Measurements from ENCODE around the gene TNS1. TPM values are rescaled to one million over a fixed set of nuclear protein-coding genes. Genes with fewer than 3 reads are reported as not detected.

The TNS1 gene
- total and polyA plus RNA-seq, 10 of the 15 experiments (the other 5 are each of a cell fraction or from before 2014, with no cell fraction given), result 0.05 to 0.44 TPM; not detected in 8

DNA sequence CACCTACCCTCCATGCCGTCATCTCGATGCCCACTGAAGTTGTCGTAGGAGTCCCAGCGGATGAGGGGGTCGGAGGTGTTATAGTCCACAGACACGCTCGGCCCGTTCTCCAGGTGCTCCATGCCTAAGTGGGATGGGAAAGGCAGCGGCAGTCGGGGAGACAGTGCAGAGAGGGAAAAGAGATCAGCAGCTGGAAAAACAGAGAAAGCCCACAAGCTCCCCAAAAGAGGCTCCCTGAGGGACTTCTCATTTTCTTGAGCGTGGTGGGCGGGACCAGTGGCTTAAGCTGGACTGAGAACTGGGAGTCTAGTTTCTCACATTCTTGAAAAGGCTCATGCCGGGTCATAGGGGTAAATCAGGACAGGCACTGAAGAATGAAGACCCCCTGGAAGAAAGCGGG is 121.9 kb downstream of the TNS1 start:
- H3K79me2 ChIP-seq (ENCODE audit: control insufficient read depth, insufficient read depth, low read length), result no peaks in the 10 kb centered on the region
- intact Hi-C loops (cut with micrococcal nuclease; ENCODE audit: unreplicated experiment), result no loop called here
- no TSS peak for BruUV-seq (replicated peaks)
- in situ Hi-C loops (cut with MboI), result no loop called here
- CTCF ChIA-PET, result interaction anchor here (1.2 kb wide), 2 partner anchors 95 to 188 kb away, joined by 5 read pairs; partner anchors contain the start of gene RUFY4
- no peak for ATAC-seq
- SMC1A ChIA-PET (ENCODE audit: uncharacterized antibody, unreplicated experiment), result interaction anchor here (1.5 kb wide), 1 partner anchor 94 kb away, joined by 4 read pairs; no protein-coding TSS in a partner anchor
- H4K20me1 ChIP-seq (ENCODE audit: control insufficient read depth, insufficient read depth), result no peaks in the 10 kb centered on the region
- H3K4me2 ChIP-seq (ENCODE audit: control insufficient read depth, insufficient read depth), result no peak overlapping the region
- no peaks in the 10 kb centered on the region for H3K9me3 ChIP-seq (replicated peaks; ENCODE audit: control insufficient read depth, insufficient read depth, low read length)
- H3K36me3 ChIP-seq (ENCODE audit: control insufficient read depth in 2 of 2, insufficient read depth in 2 of 2, low read length in 1 of 2), result no peaks in the 10 kb centered on the region
- H3K9ac ChIP-seq (ENCODE audit: control insufficient read depth, insufficient read depth, low read length), result no peak overlapping the region
- TF ChIP-seq ZNF24 (IDR thresholded peaks at IDR 0.05) (no peak), EZH2 (IDR thresholded peaks at IDR 0.05; ENCODE audit: borderline replicate concordance, control insufficient read depth, low read depth, low read length) (no peak), CREB1 (IDR thresholded peaks at IDR 0.05; ENCODE audit: low read depth) (no peak), MYB (IDR thresholded peaks at IDR 0.05; ENCODE audit: borderline replicate concordance, low read depth, low read length) (no peak), RAD51 (IDR thresholded peaks at IDR 0.05) (no peak)
- TF ChIP-seq, protein P1, sequence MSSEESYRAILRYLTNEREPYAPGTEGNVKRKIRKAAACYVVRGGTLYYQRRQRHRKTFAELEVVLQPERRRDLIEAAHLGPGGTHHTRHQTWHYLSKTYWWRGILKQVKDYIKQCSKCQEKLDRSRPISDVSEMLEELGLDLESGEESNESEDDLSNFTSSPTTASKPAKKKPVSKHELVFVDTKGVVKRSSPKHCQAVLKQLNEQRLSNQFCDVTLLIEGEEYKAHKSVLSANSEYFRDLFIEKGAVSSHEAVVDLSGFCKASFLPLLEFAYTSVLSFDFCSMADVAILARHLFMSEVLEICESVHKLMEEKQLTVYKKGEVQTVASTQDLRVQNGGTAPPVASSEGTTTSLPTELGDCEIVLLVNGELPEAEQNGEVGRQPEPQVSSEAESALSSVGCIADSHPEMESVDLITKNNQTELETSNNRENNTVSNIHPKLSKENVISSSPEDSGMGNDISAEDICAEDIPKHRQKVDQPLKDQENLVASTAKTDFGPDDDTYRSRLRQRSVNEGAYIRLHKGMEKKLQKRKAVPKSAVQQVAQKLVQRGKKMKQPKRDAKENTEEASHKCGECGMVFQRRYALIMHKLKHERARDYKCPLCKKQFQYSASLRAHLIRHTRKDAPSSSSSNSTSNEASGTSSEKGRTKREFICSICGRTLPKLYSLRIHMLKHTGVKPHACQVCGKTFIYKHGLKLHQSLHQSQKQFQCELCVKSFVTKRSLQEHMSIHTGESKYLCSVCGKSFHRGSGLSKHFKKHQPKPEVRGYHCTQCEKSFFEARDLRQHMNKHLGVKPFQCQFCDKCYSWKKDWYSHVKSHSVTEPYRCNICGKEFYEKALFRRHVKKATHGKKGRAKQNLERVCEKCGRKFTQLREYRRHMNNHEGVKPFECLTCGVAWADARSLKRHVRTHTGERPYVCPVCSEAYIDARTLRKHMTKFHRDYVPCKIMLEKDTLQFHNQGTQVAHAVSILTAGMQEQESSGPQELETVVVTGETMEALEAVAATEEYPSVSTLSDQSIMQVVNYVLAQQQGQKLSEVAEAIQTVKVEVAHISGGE (CRISPR knock-in tag; IDR thresholded peaks at IDR 0.05), result no peak
- TF ChIP-seq, protein P2, sequence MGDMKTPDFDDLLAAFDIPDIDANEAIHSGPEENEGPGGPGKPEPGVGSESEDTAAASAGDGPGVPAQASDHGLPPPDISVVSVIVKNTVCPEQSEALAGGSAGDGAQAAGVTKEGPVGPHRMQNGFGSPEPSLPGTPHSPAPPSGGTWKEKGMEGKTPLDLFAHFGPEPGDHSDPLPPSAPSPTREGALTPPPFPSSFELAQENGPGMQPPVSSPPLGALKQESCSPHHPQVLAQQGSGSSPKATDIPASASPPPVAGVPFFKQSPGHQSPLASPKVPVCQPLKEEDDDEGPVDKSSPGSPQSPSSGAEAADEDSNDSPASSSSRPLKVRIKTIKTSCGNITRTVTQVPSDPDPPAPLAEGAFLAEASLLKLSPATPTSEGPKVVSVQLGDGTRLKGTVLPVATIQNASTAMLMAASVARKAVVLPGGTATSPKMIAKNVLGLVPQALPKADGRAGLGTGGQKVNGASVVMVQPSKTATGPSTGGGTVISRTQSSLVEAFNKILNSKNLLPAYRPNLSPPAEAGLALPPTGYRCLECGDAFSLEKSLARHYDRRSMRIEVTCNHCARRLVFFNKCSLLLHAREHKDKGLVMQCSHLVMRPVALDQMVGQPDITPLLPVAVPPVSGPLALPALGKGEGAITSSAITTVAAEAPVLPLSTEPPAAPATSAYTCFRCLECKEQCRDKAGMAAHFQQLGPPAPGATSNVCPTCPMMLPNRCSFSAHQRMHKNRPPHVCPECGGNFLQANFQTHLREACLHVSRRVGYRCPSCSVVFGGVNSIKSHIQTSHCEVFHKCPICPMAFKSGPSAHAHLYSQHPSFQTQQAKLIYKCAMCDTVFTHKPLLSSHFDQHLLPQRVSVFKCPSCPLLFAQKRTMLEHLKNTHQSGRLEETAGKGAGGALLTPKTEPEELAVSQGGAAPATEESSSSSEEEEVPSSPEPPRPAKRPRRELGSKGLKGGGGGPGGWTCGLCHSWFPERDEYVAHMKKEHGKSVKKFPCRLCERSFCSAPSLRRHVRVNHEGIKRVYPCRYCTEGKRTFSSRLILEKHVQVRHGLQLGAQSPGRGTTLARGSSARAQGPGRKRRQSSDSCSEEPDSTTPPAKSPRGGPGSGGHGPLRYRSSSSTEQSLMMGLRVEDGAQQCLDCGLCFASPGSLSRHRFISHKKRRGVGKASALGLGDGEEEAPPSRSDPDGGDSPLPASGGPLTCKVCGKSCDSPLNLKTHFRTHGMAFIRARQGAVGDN (IDR thresholded peaks at IDR 0.05), result no peak
- TF ChIP-seq, protein P3, sequence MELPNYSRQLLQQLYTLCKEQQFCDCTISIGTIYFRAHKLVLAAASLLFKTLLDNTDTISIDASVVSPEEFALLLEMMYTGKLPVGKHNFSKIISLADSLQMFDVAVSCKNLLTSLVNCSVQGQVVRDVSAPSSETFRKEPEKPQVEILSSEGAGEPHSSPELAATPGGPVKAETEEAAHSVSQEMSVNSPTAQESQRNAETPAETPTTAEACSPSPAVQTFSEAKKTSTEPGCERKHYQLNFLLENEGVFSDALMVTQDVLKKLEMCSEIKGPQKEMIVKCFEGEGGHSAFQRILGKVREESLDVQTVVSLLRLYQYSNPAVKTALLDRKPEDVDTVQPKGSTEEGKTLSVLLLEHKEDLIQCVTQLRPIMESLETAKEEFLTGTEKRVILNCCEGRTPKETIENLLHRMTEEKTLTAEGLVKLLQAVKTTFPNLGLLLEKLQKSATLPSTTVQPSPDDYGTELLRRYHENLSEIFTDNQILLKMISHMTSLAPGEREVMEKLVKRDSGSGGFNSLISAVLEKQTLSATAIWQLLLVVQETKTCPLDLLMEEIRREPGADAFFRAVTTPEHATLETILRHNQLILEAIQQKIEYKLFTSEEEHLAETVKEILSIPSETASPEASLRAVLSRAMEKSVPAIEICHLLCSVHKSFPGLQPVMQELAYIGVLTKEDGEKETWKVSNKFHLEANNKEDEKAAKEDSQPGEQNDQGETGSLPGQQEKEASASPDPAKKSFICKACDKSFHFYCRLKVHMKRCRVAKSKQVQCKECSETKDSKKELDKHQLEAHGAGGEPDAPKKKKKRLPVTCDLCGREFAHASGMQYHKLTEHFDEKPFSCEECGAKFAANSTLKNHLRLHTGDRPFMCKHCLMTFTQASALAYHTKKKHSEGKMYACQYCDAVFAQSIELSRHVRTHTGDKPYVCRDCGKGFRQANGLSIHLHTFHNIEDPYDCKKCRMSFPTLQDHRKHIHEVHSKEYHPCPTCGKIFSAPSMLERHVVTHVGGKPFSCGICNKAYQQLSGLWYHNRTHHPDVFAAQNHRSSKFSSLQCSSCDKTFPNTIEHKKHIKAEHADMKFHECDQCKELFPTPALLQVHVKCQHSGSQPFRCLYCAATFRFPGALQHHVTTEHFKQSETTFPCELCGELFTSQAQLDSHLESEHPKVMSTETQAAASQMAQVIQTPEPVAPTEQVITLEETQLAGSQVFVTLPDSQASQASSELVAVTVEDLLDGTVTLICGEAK (IDR thresholded peaks at IDR 0.05; ENCODE audit: borderline replicate concordance), result no peak
- H3K27me3 ChIP-seq (replicated peaks in 1 of 2; ENCODE audit: control insufficient read depth in 2 of 2, insufficient read depth in 2 of 2, low read length in 1 of 2), result peaks cover 0 to 2% of the 10 kb centered on the region in 2 experiments; a peak in 2 of 4 replicates
- H2AFZ ChIP-seq (ENCODE audit: control insufficient read depth, low read depth, low read length), result no peak overlapping the region
- RAD21 ChIA-PET (ENCODE audit: unreplicated experiment), result no interaction called here
- no peaks in the 10 kb centered on the region for H3K4me1 ChIP-seq (ENCODE audit: control insufficient read depth, insufficient read depth, low read length)
- H3K4me3 ChIP-seq, result no peak overlapping the region
- POLR2A ChIA-PET, result no interaction called here
- no peak overlapping the region for H3K27ac ChIP-seq (ENCODE audit: control insufficient read depth, insufficient read depth)
- FAIRE-seq, result no peak
- no peak for DNase-seq (ENCODE audit: low read depth, low spot score)
- 36% methylated on average over 14 of the region's 14 CpGs for WGBS (ENCODE audit: insufficient coverage, insufficient replicate concordance, low lambda C conversion rate, missing lambda C conversion rate)
